GM13977 (cell line): Measurements from ENCODE around the gene GRN.
A peak's percentile ranks its signal among the peaks of the same experiment; 100 is the strongest.

Source experiments
- DNase-seq: peaks from one replicate; pipeline ENCODE4 v3.0.0; 2012; ENCODE audit warnings: low spot score
- in situ Hi-C: fragments of 300-500 bp; cut with MboI; formaldehyde crosslinking; loops from one replicate; pipeline ENCODE4 v1.12.0; 2022; ENCODE audit warnings: low sequenced_read_pairs, low pct_unique_long_range_greater_than_20kb, mixed read lengths, inconsistent platforms; ENCODE audit not compliant: unreplicated experiment
- TF ChIP-seq, protein P1 (sequence below): IDR thresholded peaks from 2 replicates; pipeline ENCODE4 v1.5.1; 2012; ENCODE audit warnings: mild to moderate bottlenecking, control low read depth; ENCODE audit not compliant: insufficient read depth; ENCODE audit errors: extremely low read depth, missing control alignments

The GRN gene

GRCh38 chr17:44314524-44314868 lies 30.6 kb upstream of the GRN start:
- DNase-seq: no peak
- TF ChIP-seq, protein P1, sequence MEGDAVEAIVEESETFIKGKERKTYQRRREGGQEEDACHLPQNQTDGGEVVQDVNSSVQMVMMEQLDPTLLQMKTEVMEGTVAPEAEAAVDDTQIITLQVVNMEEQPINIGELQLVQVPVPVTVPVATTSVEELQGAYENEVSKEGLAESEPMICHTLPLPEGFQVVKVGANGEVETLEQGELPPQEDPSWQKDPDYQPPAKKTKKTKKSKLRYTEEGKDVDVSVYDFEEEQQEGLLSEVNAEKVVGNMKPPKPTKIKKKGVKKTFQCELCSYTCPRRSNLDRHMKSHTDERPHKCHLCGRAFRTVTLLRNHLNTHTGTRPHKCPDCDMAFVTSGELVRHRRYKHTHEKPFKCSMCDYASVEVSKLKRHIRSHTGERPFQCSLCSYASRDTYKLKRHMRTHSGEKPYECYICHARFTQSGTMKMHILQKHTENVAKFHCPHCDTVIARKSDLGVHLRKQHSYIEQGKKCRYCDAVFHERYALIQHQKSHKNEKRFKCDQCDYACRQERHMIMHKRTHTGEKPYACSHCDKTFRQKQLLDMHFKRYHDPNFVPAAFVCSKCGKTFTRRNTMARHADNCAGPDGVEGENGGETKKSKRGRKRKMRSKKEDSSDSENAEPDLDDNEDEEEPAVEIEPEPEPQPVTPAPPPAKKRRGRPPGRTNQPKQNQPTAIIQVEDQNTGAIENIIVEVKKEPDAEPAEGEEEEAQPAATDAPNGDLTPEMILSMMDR: no peak
- in situ Hi-C loops: no loop called here

- DNase-seq: peak; percentile 81
- in situ Hi-C loops: no loop called here
- TF ChIP-seq, protein P1: no peak
Measured at GRCh38 chr17:44314869-44315661, 30.0 kb upstream of the GRN start.

DNA sequence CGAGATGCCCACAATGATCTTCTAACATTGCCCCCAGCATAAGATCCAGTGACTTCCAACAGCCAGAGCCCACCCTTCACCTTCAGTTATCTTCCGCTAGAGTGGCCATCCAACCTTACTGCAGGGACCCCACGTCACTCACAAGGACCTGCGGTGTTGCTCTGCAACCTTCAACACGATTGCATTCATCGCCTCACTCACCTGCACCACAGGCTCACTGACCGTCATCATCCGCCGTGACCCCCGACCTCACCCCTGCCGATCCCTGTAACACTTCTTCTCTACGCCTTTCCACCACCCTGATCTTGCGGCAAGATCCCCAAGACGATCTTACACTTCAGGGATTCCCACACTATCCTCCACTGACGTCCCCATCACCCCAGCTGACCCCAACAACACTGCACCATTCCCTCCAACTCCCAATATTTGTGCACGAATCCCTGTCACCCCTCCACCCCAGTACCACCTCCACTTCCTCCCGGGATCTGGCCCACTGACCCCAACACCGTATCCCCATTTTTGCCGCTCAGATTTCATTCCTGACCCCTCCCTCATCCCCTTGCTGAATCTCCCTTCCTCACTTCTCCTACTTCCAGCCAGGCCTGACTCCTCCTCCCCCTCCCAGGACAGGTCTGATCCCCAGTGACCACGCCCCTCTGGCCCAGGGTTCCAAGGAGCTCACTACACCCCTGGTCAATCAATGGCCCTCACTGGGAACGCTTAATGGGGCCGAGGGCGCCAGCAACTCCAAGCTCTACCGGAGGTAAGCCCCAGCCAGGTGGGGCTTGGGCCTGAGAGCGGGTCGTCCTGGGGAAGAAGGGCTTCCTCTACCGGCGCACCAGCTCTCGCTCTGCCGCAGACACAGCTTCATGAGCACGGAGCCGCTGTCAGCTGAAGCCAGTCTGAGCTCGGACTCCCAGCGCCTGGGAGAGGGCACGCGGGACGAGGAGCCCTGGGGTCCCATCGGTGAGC lies 29.1 kb upstream of the GRN start:
- no peak for DNase-seq
- in situ Hi-C loops: no loop called here
- TF ChIP-seq, protein P1: no peak

GRCh38 chr17:44317545-44317944 lies 27.6 kb upstream of the GRN start:
- in situ Hi-C loops: no loop called here
- no peak for DNase-seq
- TF ChIP-seq, protein P1: no peak

DNA sequence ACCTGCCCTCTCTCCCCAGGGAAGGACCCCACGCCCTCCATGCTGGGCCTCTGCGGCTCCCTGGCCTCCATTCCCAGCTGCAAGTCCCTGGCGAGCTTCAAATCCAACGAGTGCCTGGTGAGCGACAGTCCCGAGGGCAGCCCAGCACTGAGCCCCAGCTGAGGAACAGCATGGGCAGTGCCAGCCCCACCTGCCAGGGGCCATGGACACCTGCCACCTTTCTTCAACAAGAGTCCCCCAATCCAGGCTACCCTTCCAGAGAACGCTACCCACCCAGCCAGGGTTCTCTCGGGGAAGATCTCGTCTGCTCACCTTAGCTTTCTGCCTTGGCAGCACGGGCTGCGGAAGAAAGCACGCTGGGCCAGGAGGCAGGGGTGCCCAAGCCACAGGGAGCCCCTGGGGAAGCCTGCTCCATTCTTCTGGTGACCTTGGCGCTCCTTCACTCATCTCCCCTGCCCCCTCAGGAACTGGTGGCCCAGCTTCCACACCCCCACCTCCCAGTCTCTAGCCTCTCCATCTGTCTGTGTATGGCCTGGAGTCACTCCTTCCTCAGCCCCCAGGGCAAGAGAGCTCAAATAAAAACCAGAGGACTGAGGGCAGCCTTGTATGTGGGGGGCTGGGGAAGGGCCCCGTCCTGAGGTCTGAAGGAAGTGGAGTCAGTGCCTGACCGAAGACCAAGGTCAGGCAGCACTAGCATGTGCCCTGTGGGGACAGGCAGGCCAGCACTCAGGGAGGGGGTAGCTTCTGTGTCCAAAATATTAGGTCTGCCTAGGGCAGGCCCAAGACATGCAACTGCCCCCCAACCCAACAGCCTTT lies 26.8 kb upstream of the GRN start:
- in situ Hi-C loops: no loop called here
- TF ChIP-seq, protein P1: no peak
- DNase-seq: no peak

- TF ChIP-seq, protein P1: no peak
- in situ Hi-C loops: no loop called here
Measured at GRCh38 chr17:44320066-44320465, 25.0 kb upstream of the GRN start.

More at GRCh38 chr17:44320066-44320465, 25.0 kb upstream of the GRN start:
- no peak for DNase-seq
